ENCODE measurements around the gene CEMIP2.
A peak's percentile ranks its signal among the peaks of the same experiment; 100 is the strongest.
"Not testable (repeated sequence)": the region's sequence is repeated elsewhere in the genome, so short reads cannot be mapped to it uniquely, and the experiment has no call there.

CEMIP2 gene

GRCh38 chr9:71664566-71664965 is 103.7 kb downstream of the CEMIP2 start:
- no peak overlapping the region for H3K27ac ChIP-seq

GRCh38 chr9:71663931-71664459 is 104.3 kb downstream of the CEMIP2 start:
- TF ChIP-seq, protein P1, sequence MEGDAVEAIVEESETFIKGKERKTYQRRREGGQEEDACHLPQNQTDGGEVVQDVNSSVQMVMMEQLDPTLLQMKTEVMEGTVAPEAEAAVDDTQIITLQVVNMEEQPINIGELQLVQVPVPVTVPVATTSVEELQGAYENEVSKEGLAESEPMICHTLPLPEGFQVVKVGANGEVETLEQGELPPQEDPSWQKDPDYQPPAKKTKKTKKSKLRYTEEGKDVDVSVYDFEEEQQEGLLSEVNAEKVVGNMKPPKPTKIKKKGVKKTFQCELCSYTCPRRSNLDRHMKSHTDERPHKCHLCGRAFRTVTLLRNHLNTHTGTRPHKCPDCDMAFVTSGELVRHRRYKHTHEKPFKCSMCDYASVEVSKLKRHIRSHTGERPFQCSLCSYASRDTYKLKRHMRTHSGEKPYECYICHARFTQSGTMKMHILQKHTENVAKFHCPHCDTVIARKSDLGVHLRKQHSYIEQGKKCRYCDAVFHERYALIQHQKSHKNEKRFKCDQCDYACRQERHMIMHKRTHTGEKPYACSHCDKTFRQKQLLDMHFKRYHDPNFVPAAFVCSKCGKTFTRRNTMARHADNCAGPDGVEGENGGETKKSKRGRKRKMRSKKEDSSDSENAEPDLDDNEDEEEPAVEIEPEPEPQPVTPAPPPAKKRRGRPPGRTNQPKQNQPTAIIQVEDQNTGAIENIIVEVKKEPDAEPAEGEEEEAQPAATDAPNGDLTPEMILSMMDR (conservative IDR thresholded peaks at IDR 0.05), result no peak
- no peak overlapping the region for H3K27ac ChIP-seq

More at GRCh38 chr9:71664566-71664965, 103.7 kb downstream of the CEMIP2 start:
- TF ChIP-seq, protein P1 (conservative IDR thresholded peaks at IDR 0.05), result no peak

DNA sequence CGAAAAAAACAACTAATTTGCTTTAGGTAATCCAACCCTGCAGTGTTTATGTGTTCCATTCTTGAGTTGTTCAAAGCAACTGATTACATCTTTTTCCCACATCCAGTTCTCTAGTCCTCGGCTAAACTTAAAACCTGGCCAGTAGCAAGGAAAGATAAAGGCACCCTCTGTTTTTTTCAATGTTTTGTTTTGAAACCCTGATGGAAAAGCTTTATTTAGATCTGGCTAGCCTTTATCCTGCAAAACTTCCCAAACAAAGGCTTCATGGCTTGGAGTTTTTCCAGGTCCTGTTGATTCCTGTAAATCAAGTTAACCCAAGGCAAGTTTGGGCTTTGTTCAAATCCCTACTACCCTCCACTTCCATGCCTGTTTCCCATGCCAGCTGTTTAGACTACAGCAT is 105.1 kb downstream of the CEMIP2 start:
- TF ChIP-seq, protein P1 (conservative IDR thresholded peaks at IDR 0.05), result no peak
- peak overlapping the region; percentile 11; the same call in 1 of the 2 replicates for H3K27ac ChIP-seq

GRCh38 chr9:71662082-71662481 is 106.2 kb downstream of the CEMIP2 start:
- TF ChIP-seq, protein P1 (conservative IDR thresholded peaks at IDR 0.05), result no peak
- no peak overlapping the region for H3K27ac ChIP-seq

- not testable (repeated sequence) for H3K27ac ChIP-seq
These were observed 111.0 kb downstream of the CEMIP2 start for GRCh38 chr9:71657276-71657675.

- H3K27ac ChIP-seq, result peak overlapping the region; percentile 3; the same call in 1 of the 2 replicates
- TF ChIP-seq, protein P1 (conservative IDR thresholded peaks at IDR 0.05), result no peak
These were observed 111.8 kb downstream of the CEMIP2 start for GRCh38 chr9:71656496-71656895.

- TF ChIP-seq, protein P1 (conservative IDR thresholded peaks at IDR 0.05), result no peak
- H3K27ac ChIP-seq, result peak overlapping the region; percentile 64
These were observed 112.5 kb downstream of the CEMIP2 start for GRCh38 chr9:71655778-71656177.

DNA sequence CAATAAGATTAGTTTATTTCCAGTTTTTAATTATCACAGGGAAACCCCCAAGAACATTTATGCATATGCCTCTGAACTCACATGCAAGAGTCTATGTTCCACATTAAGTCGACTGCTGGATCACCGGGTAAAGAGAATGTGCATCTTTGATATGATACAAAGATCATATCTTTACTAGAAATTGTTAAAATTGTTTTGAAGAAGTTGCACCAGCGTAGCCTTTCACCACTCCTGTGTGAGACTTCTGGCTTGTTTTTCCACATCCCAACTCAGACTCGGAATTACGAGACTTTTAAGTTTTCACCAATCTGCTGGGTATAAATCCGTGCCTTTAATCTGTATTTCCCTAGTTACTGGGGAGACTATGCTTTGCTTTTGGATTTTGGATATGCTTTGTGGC is 113.2 kb downstream of the CEMIP2 start:
- peak overlapping the region; percentile 64 for H3K27ac ChIP-seq
- TF ChIP-seq, protein P1 (conservative IDR thresholded peaks at IDR 0.05), result no peak

All from VCaP (cell line).